K562 (cell line): ENCODE results near the gene EIF4E1B. TPM values are rescaled to one million over a fixed set of nuclear protein-coding genes. Genes with fewer than 3 reads are reported as not detected.

Experiments used
- ADNP ChIP-seq: fragments of 200-800 bp; sonication (Bioruptor generic); IDR thresholded peaks from 2 replicates; pipeline ENCODE4 v1.6.1; 2016; ENCODE audit warnings: missing genetic modification characterization, missing compliant biosample characterization
- CBX5 ChIP-seq: IDR thresholded peaks from 2 replicates; pipeline ENCODE4 v1.6.1; 2014; ENCODE audit warnings: low read depth, borderline replicate concordance
- CREBBP ChIP-seq: IDR thresholded peaks from one replicate; pipeline ENCODE4 v1.6.1; 2012; ENCODE audit warnings: low read depth, mild to moderate bottlenecking, control low read depth, inconsistent platforms, low read length
- FOXK2 ChIP-seq, 2 experiments: fragments of 450-650 bp; IDR thresholded peaks in 1 of 2; conservative IDR thresholded peaks in 1 of 2; 2 replicates each; pipeline ENCODE4 v1.6.1; 2016; ENCODE audit warnings: low read depth in 2 of 2, mild to moderate bottlenecking in 1 of 2
- HCFC1 ChIP-seq: IDR thresholded peaks from 2 replicates; pipeline ENCODE4 v1.6.1; 2012; ENCODE audit warnings: low read depth, low read length, improper control_type of control experiment
- HEY1 ChIP-seq: fragments of 250-450 bp; sonication (Bioruptor Pico); IDR thresholded peaks from 2 replicates; pipeline ENCODE4 v1.5.0; 2020; ENCODE audit warnings: mild to moderate bottlenecking, moderate library complexity, borderline replicate concordance
- KDM5B ChIP-seq: fragments of 200-600 bp; sonication (generic); IDR thresholded peaks from 2 replicates; pipeline ENCODE4 v1.6.1; 2012; ENCODE audit warnings: low read depth, mild to moderate bottlenecking, moderate library complexity, low read length, control low read depth, inconsistent platforms; ENCODE audit not compliant: insufficient replicate concordance
- MIER1 ChIP-seq: fragments of 450-650 bp; IDR thresholded peaks from 2 replicates; pipeline ENCODE4 v1.6.1; 2016; ENCODE audit warnings: antibody characterized with exemption, mild to moderate bottlenecking, low read depth
- MTA2 ChIP-seq: fragments of 450-650 bp; IDR thresholded peaks from 2 replicates; pipeline ENCODE4 v1.6.1; 2016; ENCODE audit warnings: low read depth
- REST ChIP-seq, 2 experiments: fragments of 450-650 bp; formaldehyde crosslinking in 1 of 2; IDR thresholded peaks; 2 replicates each; pipeline versions ENCODE4 v1.4.0 to v1.6.1; 2014 to 2020; ENCODE audit warnings: mild to moderate bottlenecking in 2 of 2, borderline replicate concordance in 1 of 2, low read depth in 1 of 2
- SRSF7 ChIP-seq: fragments of 200-400 bp; formaldehyde crosslinking; optimal IDR thresholded peaks from 2 replicates; pipeline ENCODE3; 2017; ENCODE audit warnings: mild to moderate bottlenecking, low read depth, low read length
- TAF1 ChIP-seq: IDR thresholded peaks from 2 replicates; pipeline ENCODE4 v1.6.1; 2011; ENCODE audit warnings: mild to moderate bottlenecking, low read length, moderate library complexity; ENCODE audit not compliant: insufficient read depth, control insufficient read depth, severe bottlenecking; ENCODE audit errors: extremely low read depth
- TSHZ1 ChIP-seq: fragments of 250-450 bp; sonication (Bioruptor Pico); IDR thresholded peaks from 2 replicates; pipeline ENCODE4 v1.4.0; 2020; ENCODE audit warnings: mild to moderate bottlenecking, moderate library complexity
- U2AF1 ChIP-seq: fragments of 200-400 bp; formaldehyde crosslinking; optimal IDR thresholded peaks from 2 replicates; pipeline ENCODE3; 2017; ENCODE audit warnings: mild to moderate bottlenecking, low read depth, low read length, moderate library complexity
- ZNF76 ChIP-seq: fragments of 250-450 bp; sonication (Bioruptor Pico); IDR thresholded peaks from 2 replicates; pipeline ENCODE4 v1.4.0; 2020; ENCODE audit warnings: mild to moderate bottlenecking, moderate library complexity, borderline replicate concordance
- ZNF79 ChIP-seq: fragments of 250-450 bp; sonication (Bioruptor Pico); IDR thresholded peaks from 2 replicates; pipeline ENCODE4 v1.4.0; 2020; ENCODE audit warnings: low read depth, mild to moderate bottlenecking, moderate library complexity
- polyA plus RNA-seq, 8 experiments: library from polyadenylated mRNA; depleted of rRNA in 4 of 8; stranded (reverse) in 5 of 8; unstranded in 3 of 8; fragments of >200 nt; fragmentation: Nextera tagmentation in 2 of 8; fragmentation: Illumina TruSeq in 1 of 8; extraction: Ambion mirVana in 2 of 8; extraction: Trizol in 1 of 8; gene quantifications; 2 replicates each; pipeline versions ENCODE4 v1.2.1 to v1.2.3, GENCODE V29; 2011 to 2014; ENCODE audit warnings: inconsistent platforms in 1 of 8, missing spikeins in 1 of 8
- total RNA-seq, 7 experiments: library from RNA; depleted of rRNA in 6 of 7; stranded (reverse); fragments of >200 nt in 6 of 7; fragmentation: Illumina TruSeq in 2 of 7; extraction: Trizol in 2 of 7; gene quantifications; 2 replicates each; pipeline versions ENCODE4 v1.2.1 to v1.2.3, GENCODE V29; 2011 to 2021; ENCODE audit warnings: low replicate concordance in 1 of 7

The EIF4E1B gene
- total and polyA plus RNA-seq, 9 of the 15 experiments (the other 6 are each of a cell fraction or from before 2014, with no cell fraction given) = not detected

GRCh38 chr5:176660860-176661641 lies 30.6 kb downstream of the EIF4E1B start (continued):
- TF ChIP-seq REST (IDR thresholded peaks at IDR 0.05; ENCODE audit: borderline replicate concordance) (peak; percentile 89), REST (CRISPR knock-in tag; IDR thresholded peaks at IDR 0.05; ENCODE audit: low read depth) (0 out of 2 replicates have a peak, but pooled peaks have one; percentile 50), TAF1 (no peak), ADNP (no peak), SRSF7 (no peak), FOXK2 (conservative IDR thresholded peaks at IDR 0.05 in 1 of 2, IDR thresholded peaks at IDR 0.05 in 1 of 2; ENCODE audit: low read depth in 2 of 2) (no peak), CREBBP (no peak), HEY1 (CRISPR knock-in tag) (no peak), MIER1 (no peak), U2AF1 (no peak), MTA2 (no peak), CBX5 (no peak), HCFC1 (peak; percentile 31; the same call in 1 of the 2 replicates), ZNF79 (CRISPR knock-in tag) (no peak), KDM5B (no peak), ZNF76 (CRISPR knock-in tag) (no peak), TSHZ1 (no peak)
